GM21390 (cell line): Measurements from ENCODE around the gene C10orf71.

Source experiments
- ATAC-seq: cut with Tn5 transposase; IDR thresholded peaks from one replicate; pipeline ENCODE4 v1.9.1; 2021; ENCODE audit not compliant: unreplicated experiment

Gene C10orf71

DNA sequence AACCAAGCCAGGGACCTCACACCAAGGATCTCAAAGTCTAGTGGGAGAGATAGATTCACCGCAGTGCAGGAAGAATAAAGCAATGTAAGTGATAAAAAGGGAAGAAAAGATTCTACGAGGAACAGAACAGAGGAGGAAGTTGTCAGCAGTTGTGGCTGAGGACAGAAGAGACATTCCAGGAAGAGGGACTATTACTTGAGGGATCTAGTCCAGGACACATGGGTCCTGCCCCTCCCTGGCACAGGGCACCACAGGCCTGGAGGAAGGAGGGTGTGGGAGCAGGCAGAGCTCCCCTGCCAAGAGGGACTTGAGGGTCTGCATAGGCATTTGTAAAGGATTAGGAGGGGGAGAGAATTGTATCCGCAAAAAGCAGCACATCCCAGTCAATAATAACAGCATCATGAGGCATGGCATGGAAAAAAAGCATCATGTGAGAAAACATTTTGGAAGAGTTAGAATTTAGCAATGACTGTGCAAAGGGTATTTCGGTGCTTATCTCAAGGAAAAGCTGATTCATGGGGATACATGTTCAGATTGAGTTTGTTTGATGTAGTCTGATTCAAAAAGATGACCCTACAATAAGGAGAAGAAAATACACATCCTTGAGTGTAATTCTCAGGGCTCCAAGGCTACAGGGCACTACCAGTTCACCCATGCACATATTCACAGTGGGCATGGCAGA lies 12.7 kb downstream of the C10orf71 start:
- no peak for ATAC-seq

DNA sequence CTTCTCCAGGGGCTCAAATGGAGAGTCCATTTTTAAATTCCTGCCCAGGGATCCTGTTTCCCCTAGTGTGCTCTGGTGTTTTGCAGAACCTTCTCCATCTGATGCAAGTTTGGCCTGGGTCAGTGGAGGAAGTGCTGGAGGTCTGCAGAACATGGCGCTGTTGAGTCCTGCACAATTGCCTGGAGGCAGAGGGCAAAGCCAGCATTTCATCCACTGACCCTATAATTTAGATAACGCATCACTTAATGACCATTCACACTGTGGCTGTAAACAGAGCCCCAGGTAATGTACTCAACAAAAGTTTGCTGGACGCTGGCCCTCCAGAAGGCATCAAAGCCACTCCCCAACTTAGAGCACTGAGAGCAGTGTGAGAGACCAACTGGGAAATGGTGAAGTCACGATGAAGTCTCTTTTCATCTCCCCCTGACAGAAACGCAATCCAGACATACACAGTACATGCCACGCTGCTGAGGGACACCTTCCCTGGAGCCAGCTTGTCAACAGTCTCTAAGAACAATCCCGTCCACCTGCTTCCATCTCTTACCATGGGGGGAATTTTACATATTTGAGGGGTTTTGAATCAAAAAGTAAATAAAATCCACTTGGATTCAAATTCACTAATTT lies 13.4 kb downstream of the C10orf71 start:
- ATAC-seq = no peak

GRCh38 chr10:49313501-49314070 lies 14.6 kb downstream of the C10orf71 start:
- ATAC-seq = no peak

DNA sequence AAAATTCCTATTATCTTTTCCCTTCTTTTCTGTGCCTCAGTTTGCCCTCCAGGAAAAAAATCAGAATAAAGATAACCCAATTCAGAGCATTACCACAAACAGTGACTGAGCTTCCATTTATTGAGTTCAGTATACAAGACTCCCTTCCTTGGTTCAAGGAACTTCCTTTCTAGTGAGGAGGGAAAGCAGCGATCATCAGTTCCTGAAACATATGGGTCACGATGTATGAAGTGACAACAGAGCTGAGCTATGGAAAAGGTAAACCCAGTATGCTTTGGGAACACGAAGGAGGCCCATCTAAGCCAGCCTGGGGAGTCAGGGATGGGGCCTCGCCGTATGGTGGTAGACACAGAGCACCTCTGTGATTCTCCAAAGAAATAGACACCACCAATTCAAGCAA lies 15.8 kb downstream of the C10orf71 start:
- no peak for ATAC-seq

DNA sequence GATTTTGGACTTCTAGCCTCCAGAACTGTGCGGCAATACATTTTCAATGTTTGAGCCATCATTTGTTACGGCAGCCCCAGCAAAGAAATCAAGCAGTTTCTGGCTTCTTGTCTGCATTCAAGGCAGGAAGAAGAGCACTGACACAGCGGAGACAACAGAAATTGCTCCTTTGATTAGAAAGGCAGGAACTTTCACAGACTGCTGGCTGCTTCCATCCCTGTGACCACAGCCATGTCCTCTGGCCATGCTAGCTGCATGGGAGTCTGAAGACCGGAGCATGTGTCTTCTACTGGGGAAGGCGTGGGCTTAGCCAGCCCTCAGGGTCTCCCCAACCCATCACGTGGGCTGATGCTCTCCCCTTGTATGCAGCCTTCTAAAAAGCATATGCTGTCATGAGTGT lies 19.1 kb downstream of the C10orf71 start:
- ATAC-seq = no peak

- no peak for ATAC-seq
Measured at GRCh38 chr10:49318755-49319154, 19.8 kb downstream of the C10orf71 start.

- ATAC-seq = no peak
Measured at GRCh38 chr10:49319206-49319605, 20.2 kb downstream of the C10orf71 start.

DNA sequence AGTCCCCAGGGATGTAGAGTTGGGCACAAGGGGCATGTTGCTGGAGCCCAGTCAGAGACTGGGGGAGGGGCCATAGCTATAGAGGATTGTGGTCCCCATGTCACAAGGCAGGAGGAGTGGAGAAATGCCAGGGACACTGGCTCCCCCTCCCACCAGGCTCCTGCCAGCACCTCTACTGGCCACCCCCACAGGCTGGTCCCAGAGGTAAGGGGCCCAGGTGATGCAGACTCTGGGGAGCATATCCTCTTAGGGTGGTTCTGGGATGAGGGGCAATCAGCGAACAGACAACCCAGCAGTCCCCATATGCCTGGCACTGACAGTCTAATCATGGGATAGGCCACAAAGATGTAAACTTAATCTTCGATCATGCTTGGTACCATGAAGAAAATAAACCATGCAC lies 21.2 kb downstream of the C10orf71 start:
- ATAC-seq = no peak

- ATAC-seq = no peak
Measured at GRCh38 chr10:49321021-49321420, 22.1 kb downstream of the C10orf71 start.

- no peak for ATAC-seq
Measured at GRCh38 chr10:49322371-49323170, 23.6 kb downstream of the C10orf71 start.

DNA sequence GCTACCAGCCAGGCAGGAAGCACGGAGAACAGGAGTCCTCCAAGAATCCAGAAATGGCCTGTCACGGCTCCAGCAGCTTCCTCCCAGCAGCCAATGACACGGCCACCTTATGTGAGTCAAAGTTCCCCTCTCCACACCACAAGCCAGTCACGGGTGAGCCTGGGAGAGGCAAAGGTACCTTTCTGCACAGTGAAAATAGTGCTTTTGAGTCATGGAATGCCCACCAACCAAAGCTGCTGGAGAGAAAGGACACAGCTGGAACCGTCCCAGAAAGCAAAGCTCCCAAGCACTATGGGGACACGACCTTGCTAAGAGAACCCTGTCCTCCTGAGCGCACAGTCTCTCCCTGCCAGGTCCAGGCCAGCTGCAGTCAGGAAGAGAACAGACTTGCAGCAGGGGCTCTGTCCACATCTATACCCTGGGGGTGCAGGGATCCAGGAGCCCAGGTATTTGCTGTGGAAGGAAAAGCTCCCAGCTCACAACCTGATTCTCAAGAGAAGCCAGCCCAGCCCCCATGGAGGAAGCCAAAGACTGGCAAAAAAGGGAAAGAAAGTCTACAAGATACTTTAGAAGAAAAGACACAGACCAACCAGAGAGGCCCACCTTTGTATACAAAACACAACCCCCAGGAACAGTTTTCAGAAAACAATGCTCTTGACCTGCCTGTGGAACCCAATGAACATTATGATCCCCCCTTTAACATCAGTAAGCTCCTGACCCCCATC lies 24.4 kb downstream of the C10orf71 start:
- no peak for ATAC-seq

- no peak for ATAC-seq
Measured at GRCh38 chr10:49323896-49324270, 24.9 kb downstream of the C10orf71 start.

GRCh38 chr10:49324711-49325110 lies 25.7 kb downstream of the C10orf71 start:
- no peak for ATAC-seq

DNA sequence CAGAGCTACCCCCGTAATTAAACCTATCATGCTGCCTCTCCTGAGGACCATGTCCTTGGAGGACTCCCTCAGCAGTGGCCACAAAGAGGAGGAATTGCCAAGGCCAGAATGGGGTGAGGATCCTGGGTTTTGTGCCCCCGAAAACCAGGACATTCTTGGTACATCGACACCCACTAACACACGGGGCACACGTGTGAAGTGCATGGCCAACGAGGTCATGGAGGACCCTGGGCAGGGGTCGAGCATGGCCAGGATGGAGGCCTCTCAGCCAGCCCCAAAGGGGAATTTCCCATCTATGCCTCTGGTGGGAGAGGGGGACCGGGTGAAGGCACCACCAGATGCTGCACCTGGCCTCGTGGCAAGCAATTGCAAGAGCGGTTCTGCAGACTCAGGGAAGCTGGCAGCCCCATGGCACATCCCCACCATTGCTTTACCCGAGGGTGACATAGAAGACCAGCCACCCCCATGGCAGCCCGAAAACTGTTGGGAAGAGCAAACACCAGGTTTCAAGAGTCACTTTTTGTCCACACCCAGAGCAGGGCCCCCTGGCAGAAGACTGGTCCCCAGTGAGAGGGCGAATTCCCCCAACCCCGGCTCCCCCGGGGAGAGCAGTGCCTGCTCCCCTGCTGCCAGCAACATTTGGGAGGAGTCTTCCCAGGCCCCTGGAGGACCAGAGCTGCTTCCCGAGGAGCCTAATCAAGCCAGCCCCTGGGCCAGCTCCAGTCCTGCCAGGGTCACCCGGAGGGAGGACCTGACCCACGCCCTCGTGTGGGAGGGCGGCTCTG lies 26.4 kb downstream of the C10orf71 start:
- no peak for ATAC-seq

GRCh38 chr10:49325916-49326783 lies 27.2 kb downstream of the C10orf71 start:
- no peak for ATAC-seq

DNA sequence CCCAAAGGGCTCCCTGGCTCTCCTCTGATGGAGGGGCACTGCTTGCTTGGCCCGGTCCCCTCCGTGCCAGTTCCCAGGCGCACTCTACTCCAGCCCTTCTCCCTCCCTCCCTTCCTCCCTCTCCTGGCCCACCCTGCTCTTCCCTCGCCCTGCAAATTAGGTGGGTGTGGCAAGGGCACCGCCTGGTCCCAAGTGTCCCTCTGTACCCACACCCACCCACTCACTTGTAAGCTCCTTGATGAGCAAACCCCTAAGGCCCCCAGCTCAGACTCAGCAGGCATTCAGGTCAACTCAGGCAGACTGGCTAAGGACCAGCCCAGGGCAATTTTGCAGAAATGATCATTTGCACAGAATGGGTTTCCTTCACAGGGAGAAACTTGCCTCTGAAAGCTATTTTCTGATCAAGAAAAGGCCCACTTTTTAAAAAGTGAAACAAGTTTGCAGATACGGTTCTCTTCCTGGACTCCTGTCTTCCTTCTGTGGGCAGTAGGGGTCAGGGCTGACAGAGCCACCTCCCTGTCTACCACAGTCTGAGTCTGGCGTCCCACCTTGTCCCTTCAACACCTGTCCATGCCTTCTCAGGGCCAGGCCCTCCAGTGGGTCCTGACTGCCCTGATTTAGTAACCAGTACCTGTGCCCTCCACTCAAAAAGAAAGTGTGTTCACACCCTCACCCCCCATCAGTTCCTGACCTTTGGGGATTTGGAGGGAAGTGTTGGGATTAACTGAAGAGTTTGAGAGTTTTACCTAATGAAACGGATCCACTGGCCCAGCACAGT lies 28.3 kb downstream of the C10orf71 start:
- no peak for ATAC-seq

GRCh38 chr10:49328401-49329145 lies 29.6 kb downstream of the C10orf71 start:
- no peak for ATAC-seq

DNA sequence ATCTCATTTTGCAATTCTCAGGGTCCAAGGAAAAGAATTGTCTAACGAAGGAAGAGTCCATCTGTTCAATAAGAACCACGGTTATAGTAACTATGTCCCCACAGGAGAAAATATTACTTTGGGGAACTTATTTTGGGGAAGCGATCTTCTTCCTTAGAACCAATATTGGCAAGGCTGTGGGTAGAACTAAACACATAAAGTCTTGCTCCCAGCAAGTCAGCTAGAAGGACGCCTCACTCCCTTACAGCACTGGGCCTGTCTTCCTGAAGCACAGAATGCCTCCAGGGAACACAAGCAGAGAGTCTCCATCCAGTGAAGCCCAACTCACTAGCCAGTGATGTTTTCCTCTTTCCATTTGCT lies 30.2 kb downstream of the C10orf71 start:
- no peak for ATAC-seq
